GM21367 (cell line): Measurements from ENCODE around the gene TMTC2.
A peak's percentile ranks its signal among the peaks of the same experiment; 100 is the strongest.

Source experiments
- ATAC-seq: cut with Tn5 transposase; IDR thresholded peaks from one replicate; pipeline ENCODE4 v1.9.1; 2021; ENCODE audit not compliant: unreplicated experiment

The TMTC2 gene

GRCh38 chr12:82686168-82687020 lies at the start of gene TMTC2:
Gene TMTC2 (plus strand): TSS chr12:82686906.
- ATAC-seq: peak; percentile 85

- no peak for ATAC-seq
Measured at GRCh38 chr12:82638324-82638723, 48.4 kb upstream of the TMTC2 start.

- no peak for ATAC-seq
Measured at GRCh38 chr12:82644896-82645295, 41.8 kb upstream of the TMTC2 start.

- ATAC-seq: no peak
Measured at GRCh38 chr12:82645414-82645813, 41.3 kb upstream of the TMTC2 start.

GRCh38 chr12:82647853-82648252 lies 38.9 kb upstream of the TMTC2 start:
- ATAC-seq: no peak

- no peak for ATAC-seq
Measured at GRCh38 chr12:82648259-82648909, 38.3 kb upstream of the TMTC2 start.

GRCh38 chr12:82650627-82651337 lies 35.9 kb upstream of the TMTC2 start:
- ATAC-seq: peak; percentile 77

- no peak for ATAC-seq
Measured at GRCh38 chr12:82651489-82651888, 35.2 kb upstream of the TMTC2 start.

- ATAC-seq: no peak
Measured at GRCh38 chr12:82652071-82652470, 34.6 kb upstream of the TMTC2 start.

- no peak for ATAC-seq
Measured at GRCh38 chr12:82655751-82656150, 31.0 kb upstream of the TMTC2 start.

GRCh38 chr12:82659343-82660207 lies 27.1 kb upstream of the TMTC2 start:
- no peak for ATAC-seq

GRCh38 chr12:82660541-82661325 lies 26.0 kb upstream of the TMTC2 start:
- no peak for ATAC-seq

GRCh38 chr12:82663893-82664292 lies 22.8 kb upstream of the TMTC2 start:
- no peak for ATAC-seq

- ATAC-seq: no peak
Measured at GRCh38 chr12:82665142-82665923, 21.4 kb upstream of the TMTC2 start.

GRCh38 chr12:82666830-82667229 lies 19.9 kb upstream of the TMTC2 start:
- no peak for ATAC-seq

GRCh38 chr12:82671673-82672195 lies 15.0 kb upstream of the TMTC2 start:
- ATAC-seq: no peak

- ATAC-seq: no peak
Measured at GRCh38 chr12:82672811-82673495, 13.8 kb upstream of the TMTC2 start.

GRCh38 chr12:82673698-82674097 lies 13.0 kb upstream of the TMTC2 start:
- ATAC-seq: no peak
